ENCODE measurements around the gene LSAMP. TPM values are rescaled to one million over a fixed set of nuclear protein-coding genes. Genes with fewer than 3 reads are reported as not detected.

The LSAMP gene
- total and polyA plus RNA-seq, 2 of the 13 experiments (the other 11 are each of a cell fraction or from before 2014, with no cell fraction given): not detected

GRCh38 chr3:116392291-116392690 is 53.0 kb downstream of the LSAMP start (continued):
- no peak for TF ChIP-seq GMEB2 (CRISPR knock-in tag; IDR thresholded peaks at IDR 0.05; ENCODE audit: low read depth)

GRCh38 chr3:116391296-116392201 is 53.7 kb downstream of the LSAMP start:
- TF ChIP-seq SYNCRIP (IDR thresholded peaks at IDR 0.05; ENCODE audit: insufficient read depth, low read depth, low read length) (no peak), RBAK (CRISPR knock-in tag; IDR thresholded peaks at IDR 0.05) (no peak), ZSCAN12 (CRISPR knock-in tag; IDR thresholded peaks at IDR 0.05) (no peak), MAFK (conservative IDR thresholded peaks at IDR 0.05 in 1 of 2, IDR thresholded peaks at IDR 0.05 in 1 of 2; ENCODE audit: low read length in 2 of 2) (no peak), MTA1 (CRISPR knock-in tag; IDR thresholded peaks at IDR 0.05; ENCODE audit: borderline replicate concordance) (no peak), NFRKB (IDR thresholded peaks at IDR 0.05) (no peak), GTF2F1 (IDR thresholded peaks at IDR 0.05; ENCODE audit: low read length) (no peak), DRAP1 (CRISPR knock-in tag; IDR thresholded peaks at IDR 0.05) (no peak), ZNF850 (CRISPR knock-in tag; conservative IDR thresholded peaks at IDR 0.05) (no peak), ZNF34 (CRISPR knock-in tag; IDR thresholded peaks at IDR 0.05; ENCODE audit: borderline replicate concordance) (no peak), SATB2 (CRISPR knock-in tag; IDR thresholded peaks at IDR 0.05) (no peak)
- intact Hi-C loops (cut with micrococcal nuclease; ENCODE audit: unreplicated experiment): no loop called here
- no peaks in the 10 kb centered on the region for H3K79me2 ChIP-seq (ENCODE audit: insufficient read depth, low read length)
- FAIRE-seq: no peak
- H3K27ac ChIP-seq (ENCODE audit: extremely low read length, insufficient read depth, low read length): no peak overlapping the region
- no peaks in the 10 kb centered on the region for H3K9me3 ChIP-seq (ENCODE audit: low read length)
- H3K27me3 ChIP-seq (ENCODE audit: control insufficient read depth in 1 of 2, insufficient read depth in 2 of 2, low read length in 2 of 2): no peaks in the 10 kb centered on the region
- no peaks in the 10 kb centered on the region for H3K36me3 ChIP-seq (replicated peaks in 1 of 2; ENCODE audit: control insufficient read depth in 1 of 2, insufficient read depth in 2 of 2, low read length in 2 of 2)
- CTCF ChIA-PET (ENCODE audit: low intra/inter-chr PET ratio, low total read pairs): no interaction called here
- H4K20me1 ChIP-seq (ENCODE audit: insufficient read depth, low read length): no peaks in the 10 kb centered on the region
- no peak overlapping the region for H3K9ac ChIP-seq (ENCODE audit: insufficient read depth, low read depth, low read length)
- H3K4me1 ChIP-seq (ENCODE audit: insufficient read depth, low read length): no peaks in the 10 kb centered on the region
- in situ Hi-C loops (cut with HindIII; ENCODE audit: extremely low pct_ligation_motif_present, low pct_unique_long_range_greater_than_20kb): no loop called here
- ATAC-seq: no peak
- H3K4me2 ChIP-seq (ENCODE audit: low read depth, low read length): no peak overlapping the region
- no TSS peak for BruUV-seq (replicated peaks)
- POLR2A ChIA-PET: no interaction called here
- H2AFZ ChIP-seq (ENCODE audit: low read length): no peak overlapping the region
- no peak overlapping the region for H3K4me3 ChIP-seq (replicated peaks in 1 of 3; ENCODE audit: insufficient read depth in 1 of 3, low read depth in 2 of 3, low read length in 3 of 3)
- WGBS (ENCODE audit: low lambda C conversion rate): 25% methylated on average over 4 of the region's 23 CpGs
- DNase-seq (ENCODE audit: low spot score): no peak

Data from HepG2 (cell line).